Hepatocyte (in vitro differentiated cells): Measurements from ENCODE around the gene SNX1.

ENCODE experiments used
- CTCF ChIP-seq: fragments of 200-600 bp; sonication (generic); IDR thresholded peaks from 2 replicates; pipeline ENCODE4 v1.5.1; 2016; ENCODE audit warnings: antibody characterized with exemption, mild to moderate bottlenecking; ENCODE audit not compliant: poor library complexity
- EZH2 ChIP-seq: fragments of 200-600 bp; sonication (generic); IDR thresholded peaks from 2 replicates; pipeline ENCODE4 v1.6.1; 2016; ENCODE audit warnings: antibody characterized with exemption, mild to moderate bottlenecking, borderline replicate concordance

GRCh38 chr15:64112073-64112772, 16.4 kb downstream of the SNX1 start:
- TF ChIP-seq CTCF (no peak), EZH2 (no peak)
